ENCODE results near the gene DDX11. TPM values are rescaled to one million over a fixed set of nuclear protein-coding genes. Genes with fewer than 3 reads are reported as not detected.
"Not testable (repeated sequence)": the region's sequence is repeated elsewhere in the genome, so short reads cannot be mapped to it uniquely, and the experiment has no call there.

Gene DDX11
- polyA plus RNA-seq (9.8 and 19.1 TPM in 2 replicates), polyA minus RNA-seq (12.6 and 19.2 TPM in 2 replicates)

DNA sequence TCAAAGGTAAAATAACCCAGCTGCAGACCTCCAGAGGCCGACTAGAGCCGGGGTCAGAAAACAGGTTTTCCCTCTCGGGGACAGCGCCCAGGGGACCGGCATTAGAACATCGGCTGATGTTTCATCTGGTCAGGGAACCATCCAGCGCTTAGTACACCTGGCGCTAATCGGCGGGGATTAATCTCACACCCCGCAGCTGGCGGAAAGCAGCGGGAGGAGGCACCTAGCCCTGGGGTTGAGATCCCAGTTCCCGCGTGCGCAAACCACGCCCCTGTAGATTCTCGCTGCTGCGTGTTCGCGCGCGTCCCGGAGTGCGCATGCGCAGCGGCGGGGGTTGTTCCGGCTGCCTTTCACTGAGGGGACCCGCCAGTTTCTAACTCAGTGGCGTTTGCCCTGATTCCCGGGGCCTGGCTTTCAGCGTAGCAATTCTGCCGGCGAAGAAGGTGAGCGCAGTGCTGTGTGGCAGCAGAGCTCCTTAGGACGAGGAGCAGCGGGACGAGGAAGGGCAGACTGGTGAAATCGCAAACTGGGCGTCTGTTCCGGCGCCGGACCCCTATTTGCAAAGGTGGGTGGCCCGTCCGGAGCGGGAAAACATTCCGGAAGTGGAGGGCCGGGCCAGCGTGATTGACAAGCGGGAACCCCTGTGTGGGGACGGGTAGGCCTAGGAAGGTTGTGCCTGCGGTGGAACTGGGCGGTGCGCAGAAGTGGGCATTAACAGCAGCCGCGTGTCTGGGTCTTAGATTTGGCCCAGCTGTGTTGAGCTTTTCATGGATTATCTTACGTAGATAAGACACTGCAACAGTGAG lies at the start of gene DDX11:
DDX11 (plus strand) TSS at position 334 of the 806 bp plus-strand sequence. CDS start 4,534 bp downstream, outside the sequence.
- H3K9ac ChIP-seq (ENCODE audit: low read length), result peak within 1 kb of the TSS; percentile 54
- not testable (repeated sequence) for H3K9me3 ChIP-seq (ENCODE audit: low read length); H4K20me1 ChIP-seq (ENCODE audit: insufficient read depth); H3K27me3 ChIP-seq (ENCODE audit: insufficient read depth, low read depth, low read length); H3F3A ChIP-seq (ENCODE audit: insufficient read depth, low read length, poor library complexity, severe bottlenecking); H3K9me2 ChIP-seq (ENCODE audit: insufficient read depth, low read length); H3K79me2 ChIP-seq (replicated peaks; ENCODE audit: insufficient read depth, low read length); H3K36me3 ChIP-seq (ENCODE audit: insufficient read depth, low read length); H3K27ac ChIP-seq (ENCODE audit: low read length)
- peak within 1 kb of the TSS; percentile 71 for H3K4me3 ChIP-seq (ENCODE audit: low read length)
- H3K4me2 ChIP-seq (ENCODE audit: low read length), result peak within 1 kb of the TSS; percentile 76
- peak within 1 kb of the TSS; percentile 69 for H2AFZ ChIP-seq (ENCODE audit: low read depth, low read length)
- peak; percentile 88 for TF ChIP-seq MXI1 (conservative IDR thresholded peaks at IDR 0.05; ENCODE audit: poor library complexity, severe bottlenecking)

DNA sequence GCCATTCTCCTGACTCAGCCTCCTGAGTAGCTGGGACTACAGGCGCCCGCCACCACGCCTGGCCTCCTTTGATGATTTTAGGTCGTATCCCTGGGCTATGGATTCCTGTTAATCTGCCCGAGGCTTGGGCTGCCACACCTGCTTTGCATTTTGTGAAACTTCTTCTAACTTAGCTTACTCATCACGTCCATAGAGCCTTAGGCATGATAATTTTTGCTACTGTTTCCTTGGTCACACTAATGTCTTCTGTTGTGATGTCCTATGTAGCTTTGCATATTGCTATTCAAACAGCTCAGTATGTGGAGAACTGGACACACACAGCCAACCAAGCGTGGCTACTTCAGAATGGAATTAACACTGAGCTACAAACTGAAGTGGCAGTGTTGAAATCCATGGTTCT lies 47.5 kb upstream of the DDX11 start:
- Histone ChIP-seq H3K79me2 (replicated peaks; ENCODE audit: insufficient read depth, low read length) (no peaks in the 10 kb centered on the region), H3F3A (ENCODE audit: insufficient read depth, low read length, poor library complexity, severe bottlenecking) (no peaks in the 10 kb centered on the region), H3K27me3 (ENCODE audit: insufficient read depth, low read depth, low read length) (no peaks in the 10 kb centered on the region), H3K9ac (ENCODE audit: low read length) (no peak overlapping the region), H4K20me1 (ENCODE audit: insufficient read depth) (no peaks in the 10 kb centered on the region), H3K9me2 (ENCODE audit: insufficient read depth, low read length) (no peaks in the 10 kb centered on the region), H3K4me2 (ENCODE audit: low read length) (no peak overlapping the region), H3K4me3 (ENCODE audit: low read length) (no peak overlapping the region), H3K27ac (ENCODE audit: low read length) (no peak overlapping the region), H3K36me3 (ENCODE audit: insufficient read depth, low read length) (no peaks in the 10 kb centered on the region), H2AFZ (ENCODE audit: low read depth, low read length) (no peak overlapping the region), H3K9me3 (ENCODE audit: low read length) (no peaks in the 10 kb centered on the region)
- no peak for TF ChIP-seq POLR2AphosphoS5 (IDR thresholded peaks at IDR 0.05)
- TF ChIP-seq MXI1 (conservative IDR thresholded peaks at IDR 0.05; ENCODE audit: poor library complexity, severe bottlenecking), result no peak
- TF ChIP-seq, protein P1, sequence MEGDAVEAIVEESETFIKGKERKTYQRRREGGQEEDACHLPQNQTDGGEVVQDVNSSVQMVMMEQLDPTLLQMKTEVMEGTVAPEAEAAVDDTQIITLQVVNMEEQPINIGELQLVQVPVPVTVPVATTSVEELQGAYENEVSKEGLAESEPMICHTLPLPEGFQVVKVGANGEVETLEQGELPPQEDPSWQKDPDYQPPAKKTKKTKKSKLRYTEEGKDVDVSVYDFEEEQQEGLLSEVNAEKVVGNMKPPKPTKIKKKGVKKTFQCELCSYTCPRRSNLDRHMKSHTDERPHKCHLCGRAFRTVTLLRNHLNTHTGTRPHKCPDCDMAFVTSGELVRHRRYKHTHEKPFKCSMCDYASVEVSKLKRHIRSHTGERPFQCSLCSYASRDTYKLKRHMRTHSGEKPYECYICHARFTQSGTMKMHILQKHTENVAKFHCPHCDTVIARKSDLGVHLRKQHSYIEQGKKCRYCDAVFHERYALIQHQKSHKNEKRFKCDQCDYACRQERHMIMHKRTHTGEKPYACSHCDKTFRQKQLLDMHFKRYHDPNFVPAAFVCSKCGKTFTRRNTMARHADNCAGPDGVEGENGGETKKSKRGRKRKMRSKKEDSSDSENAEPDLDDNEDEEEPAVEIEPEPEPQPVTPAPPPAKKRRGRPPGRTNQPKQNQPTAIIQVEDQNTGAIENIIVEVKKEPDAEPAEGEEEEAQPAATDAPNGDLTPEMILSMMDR (IDR thresholded peaks at IDR 0.05; ENCODE audit: poor library complexity, severe bottlenecking), result no peak
- TF ChIP-seq EP300 (conservative IDR thresholded peaks at IDR 0.05; ENCODE audit: poor library complexity, severe bottlenecking), result no peak
- TF ChIP-seq TAF1 (IDR thresholded peaks at IDR 0.05; ENCODE audit: low read depth), result no peak
- no peak for TF ChIP-seq RAD21 (conservative IDR thresholded peaks at IDR 0.05)
- TF ChIP-seq EZH2 (IDR thresholded peaks at IDR 0.05; ENCODE audit: borderline replicate concordance, insufficient read depth, low read length, poor library complexity, severe bottlenecking), result no peak
- no peak for TF ChIP-seq SMC3 (conservative IDR thresholded peaks at IDR 0.05; ENCODE audit: poor library complexity)
- TF ChIP-seq, protein P2, sequence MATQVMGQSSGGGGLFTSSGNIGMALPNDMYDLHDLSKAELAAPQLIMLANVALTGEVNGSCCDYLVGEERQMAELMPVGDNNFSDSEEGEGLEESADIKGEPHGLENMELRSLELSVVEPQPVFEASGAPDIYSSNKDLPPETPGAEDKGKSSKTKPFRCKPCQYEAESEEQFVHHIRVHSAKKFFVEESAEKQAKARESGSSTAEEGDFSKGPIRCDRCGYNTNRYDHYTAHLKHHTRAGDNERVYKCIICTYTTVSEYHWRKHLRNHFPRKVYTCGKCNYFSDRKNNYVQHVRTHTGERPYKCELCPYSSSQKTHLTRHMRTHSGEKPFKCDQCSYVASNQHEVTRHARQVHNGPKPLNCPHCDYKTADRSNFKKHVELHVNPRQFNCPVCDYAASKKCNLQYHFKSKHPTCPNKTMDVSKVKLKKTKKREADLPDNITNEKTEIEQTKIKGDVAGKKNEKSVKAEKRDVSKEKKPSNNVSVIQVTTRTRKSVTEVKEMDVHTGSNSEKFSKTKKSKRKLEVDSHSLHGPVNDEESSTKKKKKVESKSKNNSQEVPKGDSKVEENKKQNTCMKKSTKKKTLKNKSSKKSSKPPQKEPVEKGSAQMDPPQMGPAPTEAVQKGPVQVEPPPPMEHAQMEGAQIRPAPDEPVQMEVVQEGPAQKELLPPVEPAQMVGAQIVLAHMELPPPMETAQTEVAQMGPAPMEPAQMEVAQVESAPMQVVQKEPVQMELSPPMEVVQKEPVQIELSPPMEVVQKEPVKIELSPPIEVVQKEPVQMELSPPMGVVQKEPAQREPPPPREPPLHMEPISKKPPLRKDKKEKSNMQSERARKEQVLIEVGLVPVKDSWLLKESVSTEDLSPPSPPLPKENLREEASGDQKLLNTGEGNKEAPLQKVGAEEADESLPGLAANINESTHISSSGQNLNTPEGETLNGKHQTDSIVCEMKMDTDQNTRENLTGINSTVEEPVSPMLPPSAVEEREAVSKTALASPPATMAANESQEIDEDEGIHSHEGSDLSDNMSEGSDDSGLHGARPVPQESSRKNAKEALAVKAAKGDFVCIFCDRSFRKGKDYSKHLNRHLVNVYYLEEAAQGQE (IDR thresholded peaks at IDR 0.05; ENCODE audit: borderline replicate concordance), result no peak

DNA sequence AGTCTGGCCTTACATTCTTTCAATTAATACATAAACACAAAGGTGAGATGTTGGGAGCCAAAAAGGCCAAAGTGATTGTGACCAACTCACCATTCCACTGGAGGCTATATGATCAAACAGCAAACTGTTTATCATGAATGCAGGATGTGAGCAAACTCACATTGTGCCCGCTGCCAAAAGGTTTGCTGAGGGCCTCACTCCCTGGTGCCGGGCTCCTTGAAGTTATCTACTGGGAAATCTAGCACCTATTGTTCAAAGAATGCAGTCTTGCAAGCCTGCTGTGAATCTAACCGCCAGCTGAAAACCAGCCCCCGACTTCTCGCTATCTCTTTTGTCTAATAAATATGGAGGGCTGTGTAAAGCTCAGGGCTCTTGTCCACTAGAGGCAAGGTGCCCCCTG lies 46.7 kb upstream of the DDX11 start:
- not testable (repeated sequence) for H3K4me2 ChIP-seq (ENCODE audit: low read length); H3K79me2 ChIP-seq (replicated peaks; ENCODE audit: insufficient read depth, low read length); H4K20me1 ChIP-seq (ENCODE audit: insufficient read depth); H3K9me3 ChIP-seq (ENCODE audit: low read length); H3K4me3 ChIP-seq (ENCODE audit: low read length); H3F3A ChIP-seq (ENCODE audit: insufficient read depth, low read length, poor library complexity, severe bottlenecking); H3K9me2 ChIP-seq (ENCODE audit: insufficient read depth, low read length); H3K27ac ChIP-seq (ENCODE audit: low read length); H3K36me3 ChIP-seq (ENCODE audit: insufficient read depth, low read length); H3K27me3 ChIP-seq (ENCODE audit: insufficient read depth, low read depth, low read length); H3K9ac ChIP-seq (ENCODE audit: low read length); H2AFZ ChIP-seq (ENCODE audit: low read depth, low read length)

All from neural cell (in vitro differentiated cells).